ENCODE results near the gene MBTPS2. TPM values are rescaled to one million over a fixed set of nuclear protein-coding genes. Genes with fewer than 3 reads are reported as not detected.

MBTPS2 gene
- total and polyA plus RNA-seq, 9 of the 15 experiments (the other 6 are each of a cell fraction or from before 2014, with no cell fraction given): 2.3 to 18.7 (median 4.0) TPM

- TF ChIP-seq, protein P1, sequence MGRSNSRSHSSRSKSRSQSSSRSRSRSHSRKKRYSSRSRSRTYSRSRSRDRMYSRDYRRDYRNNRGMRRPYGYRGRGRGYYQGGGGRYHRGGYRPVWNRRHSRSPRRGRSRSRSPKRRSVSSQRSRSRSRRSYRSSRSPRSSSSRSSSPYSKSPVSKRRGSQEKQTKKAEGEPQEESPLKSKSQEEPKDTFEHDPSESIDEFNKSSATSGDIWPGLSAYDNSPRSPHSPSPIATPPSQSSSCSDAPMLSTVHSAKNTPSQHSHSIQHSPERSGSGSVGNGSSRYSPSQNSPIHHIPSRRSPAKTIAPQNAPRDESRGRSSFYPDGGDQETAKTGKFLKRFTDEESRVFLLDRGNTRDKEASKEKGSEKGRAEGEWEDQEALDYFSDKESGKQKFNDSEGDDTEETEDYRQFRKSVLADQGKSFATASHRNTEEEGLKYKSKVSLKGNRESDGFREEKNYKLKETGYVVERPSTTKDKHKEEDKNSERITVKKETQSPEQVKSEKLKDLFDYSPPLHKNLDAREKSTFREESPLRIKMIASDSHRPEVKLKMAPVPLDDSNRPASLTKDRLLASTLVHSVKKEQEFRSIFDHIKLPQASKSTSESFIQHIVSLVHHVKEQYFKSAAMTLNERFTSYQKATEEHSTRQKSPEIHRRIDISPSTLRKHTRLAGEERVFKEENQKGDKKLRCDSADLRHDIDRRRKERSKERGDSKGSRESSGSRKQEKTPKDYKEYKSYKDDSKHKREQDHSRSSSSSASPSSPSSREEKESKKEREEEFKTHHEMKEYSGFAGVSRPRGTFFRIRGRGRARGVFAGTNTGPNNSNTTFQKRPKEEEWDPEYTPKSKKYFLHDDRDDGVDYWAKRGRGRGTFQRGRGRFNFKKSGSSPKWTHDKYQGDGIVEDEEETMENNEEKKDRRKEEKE (IDR thresholded peaks at IDR 0.05; ENCODE audit: borderline replicate concordance in 1 of 2, control insufficient read depth in 1 of 2, low read depth in 2 of 2, low read length in 1 of 2): peak in 1 of 2 experiments; percentile 91; a peak in 2 of 4 replicates
- TF ChIP-seq MCM2 (IDR thresholded peaks at IDR 0.05; ENCODE audit: low read depth): no peak
- TF ChIP-seq, protein P2, sequence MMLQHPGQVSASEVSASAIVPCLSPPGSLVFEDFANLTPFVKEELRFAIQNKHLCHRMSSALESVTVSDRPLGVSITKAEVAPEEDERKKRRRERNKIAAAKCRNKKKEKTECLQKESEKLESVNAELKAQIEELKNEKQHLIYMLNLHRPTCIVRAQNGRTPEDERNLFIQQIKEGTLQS (IDR thresholded peaks at IDR 0.05): no peak
- TF ChIP-seq, protein P2 (CRISPR knock-in tag; conservative IDR thresholded peaks at IDR 0.05): no peak
- TF ChIP-seq, protein P3, sequence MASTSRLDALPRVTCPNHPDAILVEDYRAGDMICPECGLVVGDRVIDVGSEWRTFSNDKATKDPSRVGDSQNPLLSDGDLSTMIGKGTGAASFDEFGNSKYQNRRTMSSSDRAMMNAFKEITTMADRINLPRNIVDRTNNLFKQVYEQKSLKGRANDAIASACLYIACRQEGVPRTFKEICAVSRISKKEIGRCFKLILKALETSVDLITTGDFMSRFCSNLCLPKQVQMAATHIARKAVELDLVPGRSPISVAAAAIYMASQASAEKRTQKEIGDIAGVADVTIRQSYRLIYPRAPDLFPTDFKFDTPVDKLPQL (IDR thresholded peaks at IDR 0.05; ENCODE audit: extremely low read depth, insufficient read length): no peak
- TF ChIP-seq TSHZ1 (CRISPR knock-in tag; IDR thresholded peaks at IDR 0.05): no peak
- TF ChIP-seq BMI1 (IDR thresholded peaks at IDR 0.05; ENCODE audit: low read length): no peak
- no peak for TF ChIP-seq LARP7 (IDR thresholded peaks at IDR 0.05)
- TF ChIP-seq CSDE1 (IDR thresholded peaks at IDR 0.05): no peak
- TF ChIP-seq ZNF717 (CRISPR knock-in tag; IDR thresholded peaks at IDR 0.05): no peak
- 0 out of 2 replicates have a peak, but pooled peaks have one; percentile 37 for TF ChIP-seq ZNF384 (IDR thresholded peaks at IDR 0.05; ENCODE audit: low read depth, low read length)
- TF ChIP-seq ZSCAN32 (CRISPR knock-in tag; IDR thresholded peaks at IDR 0.05): no peak
- no peak for TF ChIP-seq ZKSCAN3 (CRISPR knock-in tag; IDR thresholded peaks at IDR 0.05)
- TF ChIP-seq SAFB2 (IDR thresholded peaks at IDR 0.05; ENCODE audit: borderline replicate concordance, low read depth, low read length, severe bottlenecking): no peak
- no peak for TF ChIP-seq MECOM (CRISPR knock-in tag; IDR thresholded peaks at IDR 0.05)
- TF ChIP-seq, protein P4, sequence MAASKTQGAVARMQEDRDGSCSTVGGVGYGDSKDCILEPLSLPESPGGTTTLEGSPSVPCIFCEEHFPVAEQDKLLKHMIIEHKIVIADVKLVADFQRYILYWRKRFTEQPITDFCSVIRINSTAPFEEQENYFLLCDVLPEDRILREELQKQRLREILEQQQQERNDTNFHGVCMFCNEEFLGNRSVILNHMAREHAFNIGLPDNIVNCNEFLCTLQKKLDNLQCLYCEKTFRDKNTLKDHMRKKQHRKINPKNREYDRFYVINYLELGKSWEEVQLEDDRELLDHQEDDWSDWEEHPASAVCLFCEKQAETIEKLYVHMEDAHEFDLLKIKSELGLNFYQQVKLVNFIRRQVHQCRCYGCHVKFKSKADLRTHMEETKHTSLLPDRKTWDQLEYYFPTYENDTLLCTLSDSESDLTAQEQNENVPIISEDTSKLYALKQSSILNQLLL (CRISPR knock-in tag; IDR thresholded peaks at IDR 0.05; ENCODE audit: borderline replicate concordance): no peak
- TF ChIP-seq, protein P5, sequence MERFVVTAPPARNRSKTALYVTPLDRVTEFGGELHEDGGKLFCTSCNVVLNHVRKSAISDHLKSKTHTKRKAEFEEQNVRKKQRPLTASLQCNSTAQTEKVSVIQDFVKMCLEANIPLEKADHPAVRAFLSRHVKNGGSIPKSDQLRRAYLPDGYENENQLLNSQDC (CRISPR knock-in tag; IDR thresholded peaks at IDR 0.05): no peak
- no peak for TF ChIP-seq CBFA2T2 (conservative IDR thresholded peaks at IDR 0.05)
These were observed at the start of gene MBTPS2 (continued) for GRCh38 chrX:21839334-21840192.

Measured in K562 (cell line).